Measurements from ENCODE around the gene IGIP.
"Not testable (repeated sequence)": the region's sequence is repeated elsewhere in the genome, so short reads cannot be mapped to it uniquely, and the experiment has no call there.

IGIP gene

DNA sequence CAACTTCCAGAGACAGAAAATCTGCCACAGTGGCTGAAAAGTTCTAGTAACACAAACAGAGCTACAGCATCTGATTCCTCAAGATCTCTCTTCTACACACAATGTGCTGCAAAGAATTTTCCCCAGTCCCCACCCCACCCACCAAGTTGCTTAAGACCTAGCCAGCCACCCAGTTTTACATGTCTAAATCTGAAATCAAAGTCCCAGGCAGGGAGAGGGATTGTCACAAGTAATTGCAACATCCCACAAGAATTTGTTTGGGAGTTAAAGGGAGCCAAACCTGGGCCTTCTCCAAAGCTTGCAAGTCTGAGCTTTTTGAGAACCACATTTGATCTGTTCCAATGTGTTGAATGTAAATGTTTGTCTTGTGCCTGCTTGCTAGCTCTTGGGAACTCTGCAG, 15.5 kb downstream of the IGIP start:
- DNase-seq (ENCODE audit: low read depth), result no peak

DNA sequence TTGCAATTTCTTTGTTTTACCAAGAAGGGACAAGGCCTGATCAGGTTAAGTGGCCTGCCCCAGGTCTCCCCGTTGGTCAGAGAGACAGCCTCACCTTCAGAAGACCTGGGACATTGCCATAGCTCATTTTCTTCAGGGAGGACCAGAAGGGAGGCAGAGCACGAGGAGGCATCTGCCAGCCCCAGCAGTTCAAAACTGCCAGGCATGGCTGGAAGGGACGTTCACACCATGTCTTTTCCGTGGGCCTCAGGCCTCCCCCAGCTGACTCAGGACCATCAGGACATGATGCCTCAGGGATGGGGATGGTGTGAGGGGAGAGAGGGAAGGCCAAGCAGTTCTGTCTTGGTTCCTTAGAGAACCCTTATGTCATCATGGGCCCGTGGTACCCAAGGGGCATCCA, 16.5 kb downstream of the IGIP start:
- DNase-seq (ENCODE audit: low read depth), result no peak

DNA sequence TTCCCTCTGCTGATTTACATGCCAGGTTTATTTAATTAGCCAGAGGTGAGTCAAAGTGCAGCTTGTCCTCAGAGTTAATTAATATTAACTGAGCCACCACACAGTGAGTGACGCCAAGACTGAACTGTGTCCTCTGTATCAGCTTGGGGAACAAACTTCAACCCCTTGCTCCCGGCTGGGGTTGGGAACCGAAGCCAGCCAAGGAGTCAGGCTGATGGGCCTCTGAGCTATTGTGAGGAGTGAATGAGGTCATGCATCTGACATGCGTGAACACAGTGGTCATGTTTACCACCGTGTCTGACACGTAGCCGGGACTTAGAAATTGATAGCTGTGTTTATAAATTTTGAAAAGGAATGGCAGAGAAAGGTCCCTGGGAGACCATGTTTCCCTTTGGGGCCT, 17.1 kb downstream of the IGIP start:
- DNase-seq (ENCODE audit: low read depth), result no peak

DNA sequence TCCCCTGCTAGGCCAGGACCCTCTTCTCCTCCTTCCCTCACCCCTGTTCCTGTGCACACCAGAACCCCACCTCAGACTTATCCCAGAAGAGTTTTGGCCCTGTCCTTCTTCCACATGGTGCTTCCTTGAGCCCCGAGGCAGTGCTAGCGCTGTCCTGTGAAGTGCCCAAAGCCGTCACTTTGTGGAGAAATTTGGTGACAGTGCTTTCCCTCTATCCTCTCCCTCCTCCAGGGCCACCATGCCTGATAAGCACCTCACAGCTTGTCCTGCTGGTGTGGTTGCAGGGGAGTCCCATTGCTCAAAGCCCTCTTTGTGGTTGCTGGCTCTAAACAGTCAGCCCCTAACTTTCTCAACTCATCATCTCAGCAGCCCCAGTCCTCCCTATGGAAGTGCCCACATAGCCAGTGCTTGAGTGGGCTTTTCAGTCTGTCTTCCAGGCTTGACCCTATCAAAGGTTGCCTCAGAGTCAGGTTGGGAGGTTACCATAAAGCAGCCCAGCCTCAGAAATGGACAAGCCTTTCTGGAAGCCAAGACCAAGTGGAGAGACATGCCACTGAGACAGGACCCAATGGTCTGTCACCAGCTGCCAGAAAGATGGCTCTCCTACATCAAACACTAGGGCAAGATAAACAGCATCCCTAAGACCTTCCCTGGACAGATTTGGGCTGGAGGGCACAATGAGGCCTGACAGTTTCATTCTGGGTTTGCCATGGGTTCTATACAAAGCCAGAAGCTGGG, 18.0 kb downstream of the IGIP start:
- DNase-seq (ENCODE audit: low read depth), result no peak

DNA sequence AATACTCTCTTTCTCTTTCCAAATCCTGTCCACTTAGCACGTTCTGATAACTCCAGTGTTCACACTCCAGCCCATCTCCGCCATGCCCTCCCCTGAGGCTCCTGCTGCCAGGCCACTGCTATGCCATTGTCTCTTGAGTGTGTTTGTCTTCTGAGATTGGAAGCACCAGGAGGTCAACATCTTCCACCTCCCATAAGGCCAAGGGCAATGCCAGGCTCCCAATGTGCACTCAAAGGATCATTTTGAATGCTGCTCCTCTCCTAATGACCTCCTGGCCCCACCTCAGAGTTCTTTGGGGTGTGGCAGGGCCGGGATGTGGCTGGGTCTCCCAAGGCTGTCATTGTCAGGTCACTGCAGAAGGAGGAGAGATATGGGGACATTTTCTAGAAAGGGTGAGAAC, 19.5 kb downstream of the IGIP start:
- DNase-seq (ENCODE audit: low read depth), result no peak

DNA sequence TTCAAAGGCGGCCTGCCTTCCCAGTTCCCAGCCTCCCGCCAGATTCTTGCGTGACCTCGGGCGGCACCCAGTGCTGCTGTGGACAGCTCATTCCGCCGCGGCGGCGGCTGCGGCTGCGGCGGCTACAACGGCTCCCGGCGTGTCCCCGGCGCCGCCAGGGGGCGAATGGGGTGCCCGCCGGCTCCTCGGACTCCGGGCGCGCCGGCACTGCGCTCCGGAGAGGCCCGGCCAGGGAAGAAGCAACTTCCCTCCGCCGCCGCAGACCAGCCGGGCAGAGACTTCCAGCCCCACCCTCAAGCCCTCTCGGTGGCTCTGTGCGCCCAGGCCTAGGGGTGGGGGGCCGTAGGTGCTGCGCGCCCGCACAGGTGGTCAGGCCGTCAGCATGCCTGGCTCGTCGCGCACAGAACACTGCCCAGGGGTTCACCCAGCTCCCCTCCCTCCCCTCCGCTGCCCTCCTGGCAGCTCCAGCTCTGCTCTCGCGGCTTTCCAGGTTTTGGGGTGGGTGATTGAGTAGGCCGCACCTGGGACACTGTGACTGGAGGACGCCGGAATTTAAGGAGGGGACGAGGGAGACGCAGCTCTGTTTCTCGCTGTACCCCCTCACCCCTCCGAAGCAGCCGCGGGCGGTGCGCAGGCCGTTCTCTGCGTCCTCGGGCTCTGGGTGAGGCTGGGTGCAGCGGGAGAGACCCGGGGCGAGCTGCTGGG, 20.2 kb downstream of the IGIP start:
- DNase-seq (ENCODE audit: low read depth), result peak; percentile 8

DNA sequence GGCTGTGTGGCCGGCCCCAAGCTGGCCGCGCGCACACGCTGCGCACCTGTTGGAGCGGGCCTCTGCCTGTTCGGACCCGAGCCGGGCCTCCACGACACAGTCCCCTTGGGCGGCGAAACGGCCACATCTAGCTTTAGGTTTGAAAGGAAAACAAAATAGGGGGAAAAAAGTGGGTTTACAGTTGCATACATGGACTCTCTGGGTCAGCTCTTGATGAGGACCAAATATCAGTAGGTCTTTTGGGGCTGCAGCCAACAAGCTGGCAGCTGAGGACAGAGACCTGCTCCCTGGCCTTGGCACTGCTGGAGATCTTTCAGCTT, 20.7 kb downstream of the IGIP start:
- DNase-seq (ENCODE audit: low read depth), result no peak

DNA sequence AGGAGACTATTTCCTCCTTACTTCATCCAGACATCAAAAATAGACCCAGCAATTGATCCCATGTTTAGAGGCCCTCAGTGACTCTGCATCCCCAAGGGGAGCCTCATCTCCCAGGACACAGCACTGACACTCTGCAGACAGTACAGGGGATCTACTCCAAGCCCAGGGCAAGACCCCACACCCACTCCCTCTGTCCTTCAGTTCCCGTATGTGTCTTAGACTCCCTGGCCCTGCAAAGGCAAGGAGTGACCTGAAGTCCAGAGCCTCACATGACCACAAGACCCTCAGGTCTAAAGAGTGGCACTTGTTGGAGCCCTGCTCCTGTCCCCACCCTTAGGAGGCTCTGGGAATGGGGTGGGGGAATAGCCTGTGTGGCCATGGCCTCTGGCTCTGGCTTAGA, 21.7 kb downstream of the IGIP start:
- DNase-seq (ENCODE audit: low read depth), result no peak

DNA sequence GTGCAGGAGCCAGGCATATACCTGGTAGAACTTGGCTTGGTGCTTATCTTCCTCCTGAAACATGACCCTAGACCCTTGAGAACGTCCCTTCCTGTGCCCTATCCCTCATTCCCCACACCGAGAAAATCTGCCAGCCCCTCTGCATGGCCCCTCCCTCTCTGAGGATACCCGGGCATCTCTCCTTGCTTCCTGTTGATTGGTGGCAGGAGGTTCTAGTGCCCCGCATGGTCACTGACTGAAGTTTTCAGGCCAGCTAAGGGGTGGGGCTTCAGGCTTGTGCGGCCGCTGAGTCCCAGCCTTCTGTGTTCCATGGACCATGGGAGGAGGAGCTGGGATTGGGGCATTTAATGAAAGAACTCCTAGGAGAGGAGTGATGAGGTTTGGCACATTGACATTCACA, 22.8 kb downstream of the IGIP start:
- DNase-seq (ENCODE audit: low read depth), result no peak

DNA sequence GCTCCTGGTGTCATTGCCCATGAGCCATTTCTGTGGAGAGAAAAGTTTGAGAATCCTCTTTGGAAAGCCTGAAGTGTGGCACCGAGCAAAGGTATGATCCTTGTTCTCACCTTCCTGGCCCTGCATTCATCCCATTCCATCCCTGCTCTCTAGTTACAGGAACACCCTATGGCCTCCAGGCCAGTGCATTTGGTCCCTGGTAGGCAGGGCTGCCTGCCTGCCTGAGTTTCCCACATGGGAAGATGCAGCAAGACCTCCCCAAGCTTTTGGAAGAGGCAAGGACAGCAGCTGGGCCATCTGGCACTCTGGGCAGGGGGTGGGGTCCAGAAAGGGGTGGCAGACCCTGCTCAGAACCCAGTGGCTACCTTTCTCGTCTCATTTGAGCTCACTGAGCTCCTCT, 24.5 kb downstream of the IGIP start:
- DNase-seq (ENCODE audit: low read depth), result no peak

DNA sequence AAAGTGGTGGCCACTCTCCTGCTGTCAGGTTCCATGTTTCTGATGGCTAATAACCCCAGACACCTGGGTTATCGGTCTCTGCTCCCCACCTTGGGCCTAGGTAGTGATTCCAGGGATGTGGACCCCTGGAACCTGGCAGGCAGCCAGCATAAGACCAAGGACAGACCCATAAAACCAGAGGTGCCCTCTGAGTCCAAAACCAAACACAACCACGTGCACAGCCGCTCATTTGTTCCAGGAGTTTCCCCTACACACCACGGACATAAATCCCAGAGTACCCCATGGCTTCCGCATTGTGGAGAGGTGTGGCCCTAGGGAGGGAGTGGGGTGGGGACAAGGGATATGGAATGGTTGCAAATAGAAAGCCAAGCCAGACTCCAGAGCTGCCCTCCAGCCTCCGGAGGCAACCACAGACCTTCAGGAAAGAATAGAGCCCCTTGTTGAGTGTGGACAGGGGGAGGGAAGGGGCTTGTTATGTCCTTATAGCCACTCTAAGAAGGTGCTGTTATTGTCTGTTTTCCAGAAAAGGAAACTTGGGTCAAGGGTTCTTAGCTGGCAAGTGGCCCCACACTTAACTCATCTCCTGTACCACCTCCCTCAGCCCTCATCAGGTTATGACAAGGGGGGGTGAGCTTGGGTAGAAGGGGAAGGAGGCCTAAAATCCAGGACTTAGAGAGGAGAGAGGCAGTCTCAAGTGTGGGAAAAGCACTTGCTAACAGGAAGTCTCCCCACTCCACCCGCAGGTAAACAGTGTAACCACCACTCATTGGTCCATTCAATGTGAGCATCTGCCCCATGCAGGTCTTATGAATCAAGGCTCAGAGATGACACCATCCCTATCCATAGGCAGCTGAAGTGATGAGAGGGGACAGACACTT, 25.6 kb downstream of the IGIP start:
- no peak for DNase-seq (ENCODE audit: low read depth)

DNA sequence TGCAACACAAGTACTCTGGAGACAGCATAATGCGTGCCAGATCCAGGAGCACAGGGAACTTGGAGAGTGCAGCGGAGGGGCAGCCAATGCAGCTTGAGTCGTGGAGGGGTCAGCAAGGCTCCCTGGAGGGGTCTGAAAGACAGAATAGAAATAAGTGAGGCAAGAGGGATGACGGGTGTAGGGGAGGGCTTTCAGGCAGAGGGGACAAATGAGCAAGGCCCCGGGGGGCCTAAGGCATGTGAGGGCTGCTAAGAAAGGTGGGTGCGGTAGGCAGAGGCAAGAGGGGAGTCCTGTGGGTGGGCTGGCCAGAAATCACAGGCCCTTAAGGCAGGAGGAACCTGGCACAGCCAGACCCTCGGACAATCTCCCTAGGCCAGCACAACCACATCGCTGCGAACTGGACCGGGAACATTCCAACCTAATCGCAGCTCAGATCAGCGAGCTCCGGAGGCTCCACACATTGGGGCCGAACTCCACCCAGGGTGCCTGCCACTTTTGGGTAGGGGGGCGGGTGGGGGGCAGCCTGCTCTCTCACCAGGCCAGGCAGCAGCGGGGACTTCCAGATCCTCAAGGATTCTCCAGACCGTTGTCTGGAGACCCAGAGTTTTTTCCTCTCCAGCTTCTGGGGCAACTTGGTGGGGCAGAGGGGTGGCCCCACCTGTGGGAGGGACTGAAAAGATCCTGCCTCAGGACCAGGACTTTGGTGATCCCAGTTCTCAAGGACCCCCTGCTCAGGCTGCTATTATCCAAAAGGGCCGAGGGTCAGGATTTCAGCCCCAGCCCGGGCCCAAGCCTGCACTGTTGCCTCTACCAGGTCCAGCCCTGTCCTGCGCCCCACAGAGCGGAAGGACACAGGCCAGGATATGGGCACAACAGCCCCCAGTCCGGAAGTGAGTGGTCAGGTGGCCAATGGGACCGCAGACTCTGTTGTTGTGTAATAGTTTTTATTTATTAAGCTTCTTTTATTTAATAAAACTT, 26.6 kb downstream of the IGIP start:
- no peak for DNase-seq (ENCODE audit: low read depth)

DNA sequence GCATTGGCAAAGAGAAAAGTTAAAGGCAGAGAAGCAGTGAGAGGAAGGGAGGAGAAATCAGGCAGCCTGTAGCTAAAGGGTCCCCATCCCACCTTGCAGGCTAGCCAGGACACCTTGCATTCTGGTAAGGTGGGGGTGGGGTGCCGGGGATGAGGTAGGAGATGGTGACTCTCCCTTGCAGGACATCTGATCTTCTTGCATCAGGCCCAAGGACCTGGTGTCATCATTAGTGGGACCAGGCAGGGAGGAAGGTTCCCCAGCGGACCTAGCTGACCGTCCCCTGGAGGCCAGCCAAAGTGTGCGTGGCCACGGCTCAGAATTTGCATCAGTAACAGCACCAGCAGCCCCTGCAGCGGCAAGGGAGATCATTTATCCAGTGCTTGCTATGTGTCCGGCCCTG, 27.5 kb downstream of the IGIP start:
- no peak for DNase-seq (ENCODE audit: low read depth)

DNA sequence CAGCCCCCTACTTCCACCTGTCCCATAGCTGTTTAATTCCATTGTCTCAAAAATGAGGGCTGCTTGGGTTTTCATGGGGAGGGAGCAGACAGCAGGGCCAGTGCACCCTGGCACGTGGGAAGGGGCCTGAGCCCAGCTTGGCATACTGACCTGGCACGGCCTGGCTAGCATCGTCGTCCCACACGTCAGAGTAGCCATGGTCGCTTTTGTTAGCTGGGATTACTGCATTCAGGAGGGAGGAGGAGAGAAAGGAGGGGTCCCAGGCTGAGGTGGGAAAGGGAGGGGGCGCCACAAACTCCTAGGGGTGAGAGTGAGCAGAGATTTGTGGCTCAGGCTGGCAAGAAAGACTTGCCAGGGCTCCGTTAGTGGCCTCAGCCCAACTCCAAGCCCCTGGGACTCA, 28.2 kb downstream of the IGIP start:
- DNase-seq (ENCODE audit: low read depth), result no peak

DNA sequence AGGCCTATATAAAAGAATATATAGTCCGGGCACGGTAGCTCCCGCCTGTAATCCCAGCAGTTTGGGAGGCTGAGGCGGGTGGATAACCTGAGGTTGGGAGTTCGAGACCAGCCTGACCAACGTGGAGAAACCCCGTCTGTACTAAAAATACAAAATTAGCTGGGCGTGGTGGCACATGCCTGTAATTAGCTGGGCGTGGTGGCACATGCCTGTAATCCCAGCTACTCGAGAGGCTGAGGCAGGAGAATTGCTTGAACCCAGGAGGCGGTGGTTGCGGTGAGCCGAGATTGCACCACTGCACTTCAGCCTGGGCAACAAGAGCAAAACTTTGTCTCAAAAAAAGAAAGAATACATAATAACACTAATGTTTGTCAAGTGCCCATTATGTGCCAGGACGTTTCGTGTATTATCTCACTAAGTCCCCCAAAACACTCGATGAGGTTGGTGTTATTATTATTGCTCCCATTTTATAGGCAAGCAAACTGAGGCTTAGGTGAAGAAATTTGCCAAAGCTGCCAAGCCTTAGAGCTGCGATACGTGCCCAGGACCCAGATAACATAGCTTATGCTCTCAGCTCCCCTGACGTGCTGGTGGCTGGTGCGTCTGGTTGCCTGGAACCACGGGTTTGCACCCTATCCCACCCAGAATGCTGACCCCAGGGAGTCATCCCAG, 29.1 kb downstream of the IGIP start:
- DNase-seq (ENCODE audit: low read depth), result not testable (repeated sequence)

DNA sequence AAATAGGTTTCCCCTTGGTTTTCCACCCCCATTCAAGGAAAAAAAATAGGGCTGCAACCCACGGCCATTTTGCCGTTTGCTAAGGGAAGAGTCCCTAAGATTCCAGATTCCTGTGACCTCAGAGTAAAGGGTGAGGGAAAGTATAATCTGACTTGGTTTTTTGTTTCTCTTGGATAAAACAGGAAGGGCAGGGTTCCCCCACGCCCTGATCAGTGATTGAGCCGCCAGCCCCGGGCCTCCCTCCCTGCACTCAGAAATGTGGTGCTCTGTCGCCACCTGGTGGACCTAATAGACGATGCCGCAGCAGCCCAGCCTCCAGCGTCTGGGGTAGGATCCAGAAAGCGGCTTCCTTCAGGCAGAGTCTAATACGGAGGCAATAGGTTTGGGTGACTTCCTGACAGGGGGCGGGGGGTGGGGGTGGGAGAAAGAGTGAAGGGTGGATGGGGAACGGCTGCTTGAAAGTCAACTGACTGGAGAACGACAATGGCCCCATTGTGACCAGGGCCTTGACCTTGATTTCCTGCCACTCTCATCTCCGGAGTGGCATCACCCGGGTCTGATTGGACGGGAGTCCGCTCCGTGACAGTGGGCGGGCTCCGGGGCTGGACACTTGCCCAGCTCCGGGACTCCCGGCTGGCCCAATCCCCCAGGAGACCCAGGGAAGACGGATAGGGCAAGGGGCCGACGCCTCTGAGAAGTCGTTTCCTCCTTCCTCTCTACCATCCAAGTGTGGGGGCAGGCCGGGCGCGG, 31.5 kb downstream of the IGIP start:
- DNase-seq (ENCODE audit: low read depth), result peak; percentile 62

DNA sequence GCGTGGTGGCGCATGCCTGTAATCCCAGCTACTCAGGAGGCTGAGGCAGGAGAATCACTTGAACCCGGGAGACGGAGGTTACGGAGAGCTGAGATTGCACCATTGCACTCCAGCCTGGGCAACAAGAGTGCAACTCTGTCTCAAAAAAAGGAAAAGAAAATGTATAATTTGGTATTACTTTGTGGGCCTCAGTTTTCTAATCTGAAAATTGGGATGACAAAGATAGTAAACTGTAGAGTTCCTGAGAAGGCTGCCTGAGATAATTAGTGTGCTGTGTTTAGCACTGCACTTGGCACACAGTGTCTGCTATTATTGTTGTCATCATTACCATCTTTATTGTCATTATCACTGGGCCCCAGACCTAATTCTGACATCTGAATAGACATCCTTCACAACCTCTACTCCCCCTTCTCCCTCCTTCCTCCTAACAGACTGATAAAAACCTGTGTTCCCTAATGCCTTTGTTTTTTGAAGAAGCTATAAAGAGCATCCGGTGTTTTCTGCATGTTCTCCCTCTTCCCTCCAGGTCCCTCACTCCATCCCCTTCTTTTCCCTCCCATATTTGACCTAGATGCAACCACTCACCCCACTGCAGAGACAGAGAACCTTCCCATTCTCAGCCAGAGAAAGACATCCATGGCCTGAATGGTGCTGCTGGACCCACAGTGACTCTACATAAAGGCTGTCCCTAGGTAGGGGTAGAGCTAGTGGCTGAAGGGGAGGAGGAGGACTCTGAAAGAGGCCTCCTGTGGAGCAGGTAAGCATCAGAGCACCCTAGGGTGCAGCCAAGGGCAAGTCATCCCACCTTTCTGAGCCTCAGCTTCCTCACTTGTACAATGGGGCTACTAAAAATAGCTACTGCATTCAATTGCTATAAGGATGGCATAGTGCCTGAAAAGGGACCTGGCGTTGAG, 33.5 kb downstream of the IGIP start:
- DNase-seq (ENCODE audit: low read depth), result no peak

DNA sequence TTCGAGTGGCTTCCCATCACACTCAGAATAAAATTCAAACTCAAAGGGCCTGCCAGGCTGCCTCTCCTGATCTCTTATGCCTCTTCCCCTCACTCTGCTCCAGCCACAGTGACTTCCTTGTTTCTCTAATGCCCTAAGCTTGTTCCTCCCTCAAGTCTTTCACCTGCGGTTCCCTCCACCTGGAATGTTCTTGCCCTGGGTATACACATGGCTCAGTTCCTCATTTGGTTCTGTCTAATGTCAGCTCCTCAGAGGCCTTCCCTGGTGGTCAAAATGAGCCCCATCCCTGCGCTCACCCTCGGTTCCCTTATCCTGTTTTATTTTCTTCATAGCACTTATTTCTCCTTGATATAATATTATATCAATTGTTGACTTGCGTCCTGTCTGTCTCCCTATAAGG, 36.5 kb downstream of the IGIP start:
- no peak for DNase-seq (ENCODE audit: low read depth)

DNA sequence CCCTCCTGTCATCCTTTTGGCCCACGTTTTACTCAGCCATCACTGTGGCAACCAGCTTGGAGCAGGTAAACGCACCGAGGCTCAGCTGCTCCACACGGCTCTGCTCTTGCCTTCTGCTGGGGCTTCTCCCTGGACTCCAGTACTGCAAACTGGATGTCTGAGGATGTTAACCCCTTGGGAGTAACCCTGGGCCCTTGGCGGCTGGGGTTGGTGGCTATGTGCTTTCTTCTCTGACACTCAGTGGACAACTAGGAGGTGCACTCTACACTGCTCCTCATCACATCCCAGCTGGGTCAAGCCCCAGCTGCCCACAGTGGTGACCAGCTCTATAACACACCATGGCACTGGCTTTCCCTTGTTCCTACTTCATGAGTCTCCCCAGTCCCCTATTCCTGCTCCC, 37.0 kb downstream of the IGIP start:
- no peak for DNase-seq (ENCODE audit: low read depth)
